Testis (tissue), 2 donors: ENCODE measurements around the gene COLGALT1.

Source experiments
- CTCF ChIP-seq, 3 experiments: fragments of 450-650 bp in 2 of 3; fragments of 200-600 bp in 1 of 3; sonication (generic) in 1 of 3; IDR thresholded peaks; one replicate each; pipeline ENCODE4 v1.5.1; 2016 to 2019; ENCODE audit warnings: antibody characterized with exemption in 3 of 3, mild to moderate bottlenecking in 2 of 3, moderate library complexity in 1 of 3
- POLR2A ChIP-seq: fragments of 450-650 bp; IDR thresholded peaks from one replicate; pipeline ENCODE4 v1.6.1; 2017; ENCODE audit warnings: antibody characterized with exemption, mild to moderate bottlenecking, moderate library complexity

GRCh38 chr19:17570791-17571190 is 15.3 kb downstream of the COLGALT1 start:
- TF ChIP-seq CTCF (IDR thresholded peaks at IDR 0.05), result no peak
- no peak for TF ChIP-seq POLR2A
